ENCODE data around the gene TPD52L1.

The TPD52L1 gene

GRCh38 chr6:125275779-125276178 lies 122.2 kb downstream of the TPD52L1 start:
- TF ChIP-seq FOXP2 (optimal IDR thresholded peaks at IDR 0.05; ENCODE audit: borderline replicate concordance, extremely low read depth, extremely low read length, insufficient read depth) (no peak), REST (IDR thresholded peaks at IDR 0.05; ENCODE audit: insufficient read depth in 1 of 2, low read depth in 2 of 2, low read length in 2 of 2) (no peak), POLR2AphosphoS5 (IDR thresholded peaks at IDR 0.05; ENCODE audit: low read depth, low read length) (no peak), SIN3A (IDR thresholded peaks at IDR 0.05; ENCODE audit: borderline replicate concordance, insufficient read depth, low read length) (no peak), TAF1 (IDR thresholded peaks at IDR 0.05; ENCODE audit: borderline replicate concordance, insufficient read depth, low read length) (no peak)

GRCh38 chr6:125277838-125278237 lies 124.3 kb downstream of the TPD52L1 start:
- no peak for TF ChIP-seq SIN3A (IDR thresholded peaks at IDR 0.05; ENCODE audit: borderline replicate concordance, insufficient read depth, low read length)
- TF ChIP-seq POLR2AphosphoS5 (IDR thresholded peaks at IDR 0.05; ENCODE audit: low read depth, low read length) = no peak
- no peak for TF ChIP-seq TAF1 (IDR thresholded peaks at IDR 0.05; ENCODE audit: borderline replicate concordance, insufficient read depth, low read length)
- TF ChIP-seq REST (IDR thresholded peaks at IDR 0.05; ENCODE audit: insufficient read depth in 1 of 2, low read depth in 2 of 2, low read length in 2 of 2) = no peak
- TF ChIP-seq FOXP2 (optimal IDR thresholded peaks at IDR 0.05; ENCODE audit: borderline replicate concordance, extremely low read depth, extremely low read length, insufficient read depth) = no peak

- TF ChIP-seq SIN3A (IDR thresholded peaks at IDR 0.05; ENCODE audit: borderline replicate concordance, insufficient read depth, low read length) (no peak), REST (IDR thresholded peaks at IDR 0.05; ENCODE audit: insufficient read depth in 1 of 2, low read depth in 2 of 2, low read length in 2 of 2) (no peak), POLR2AphosphoS5 (IDR thresholded peaks at IDR 0.05; ENCODE audit: low read depth, low read length) (no peak), FOXP2 (optimal IDR thresholded peaks at IDR 0.05; ENCODE audit: borderline replicate concordance, extremely low read depth, extremely low read length, insufficient read depth) (no peak), TAF1 (IDR thresholded peaks at IDR 0.05; ENCODE audit: borderline replicate concordance, insufficient read depth, low read length) (no peak)
Observed at GRCh38 chr6:125279961-125280360, 126.4 kb downstream of the TPD52L1 start.

GRCh38 chr6:125285353-125285752 lies 131.8 kb downstream of the TPD52L1 start:
- TF ChIP-seq POLR2AphosphoS5 (IDR thresholded peaks at IDR 0.05; ENCODE audit: low read depth, low read length) = no peak

GRCh38 chr6:125285936-125286335 lies 132.4 kb downstream of the TPD52L1 start:
- TF ChIP-seq POLR2AphosphoS5 (IDR thresholded peaks at IDR 0.05; ENCODE audit: low read depth, low read length) (no peak), TAF1 (IDR thresholded peaks at IDR 0.05; ENCODE audit: borderline replicate concordance, insufficient read depth, low read length) (no peak), FOXP2 (optimal IDR thresholded peaks at IDR 0.05; ENCODE audit: borderline replicate concordance, extremely low read depth, extremely low read length, insufficient read depth) (no peak), REST (IDR thresholded peaks at IDR 0.05; ENCODE audit: insufficient read depth in 1 of 2, low read depth in 2 of 2, low read length in 2 of 2) (no peak), SIN3A (IDR thresholded peaks at IDR 0.05; ENCODE audit: borderline replicate concordance, insufficient read depth, low read length) (no peak)
